HG03025 (cell line): Measurements from ENCODE around the gene MARK3.

Source experiments
- ATAC-seq: cut with Tn5 transposase; IDR thresholded peaks from one replicate; pipeline ENCODE4 v1.9.1; 2021; ENCODE audit warnings: mild to moderate bottlenecking, moderate library complexity; ENCODE audit not compliant: unreplicated experiment, low FRiP score

The MARK3 gene

DNA sequence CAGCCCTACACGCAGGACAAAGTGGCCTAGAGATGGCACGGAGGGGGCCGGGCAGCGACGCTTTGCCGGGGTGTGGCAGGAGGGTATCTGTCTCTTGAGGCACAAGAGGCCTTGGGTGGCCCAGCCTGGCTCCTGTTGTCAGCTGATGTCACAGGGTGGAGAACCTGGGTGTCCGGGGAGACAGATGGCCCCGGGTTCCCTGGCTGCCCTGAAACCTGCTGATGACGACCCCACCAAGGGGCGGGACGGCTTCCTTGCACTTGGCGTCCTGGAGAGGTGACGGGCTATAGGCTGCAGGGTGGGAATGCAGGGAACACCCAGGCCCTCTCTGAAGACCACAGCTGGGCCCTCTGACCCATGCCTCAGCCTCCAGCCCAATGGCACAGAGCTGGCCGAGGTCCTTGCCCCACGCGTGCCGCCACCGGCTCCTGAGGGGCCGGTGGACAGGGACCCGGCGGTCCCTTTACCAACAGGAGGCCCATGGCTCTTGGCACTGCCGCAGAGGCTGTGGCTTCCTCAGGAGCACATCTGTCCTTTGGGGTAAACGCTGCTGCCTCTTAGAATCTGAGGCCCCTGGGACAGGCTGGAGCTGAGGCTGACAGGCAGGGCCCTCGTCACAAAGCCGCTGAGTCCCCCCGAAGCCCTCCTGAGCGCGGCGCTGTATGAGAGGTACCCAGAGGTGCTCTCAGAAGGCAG, 160.2 kb downstream of the MARK3 start:
- ATAC-seq = no peak

DNA sequence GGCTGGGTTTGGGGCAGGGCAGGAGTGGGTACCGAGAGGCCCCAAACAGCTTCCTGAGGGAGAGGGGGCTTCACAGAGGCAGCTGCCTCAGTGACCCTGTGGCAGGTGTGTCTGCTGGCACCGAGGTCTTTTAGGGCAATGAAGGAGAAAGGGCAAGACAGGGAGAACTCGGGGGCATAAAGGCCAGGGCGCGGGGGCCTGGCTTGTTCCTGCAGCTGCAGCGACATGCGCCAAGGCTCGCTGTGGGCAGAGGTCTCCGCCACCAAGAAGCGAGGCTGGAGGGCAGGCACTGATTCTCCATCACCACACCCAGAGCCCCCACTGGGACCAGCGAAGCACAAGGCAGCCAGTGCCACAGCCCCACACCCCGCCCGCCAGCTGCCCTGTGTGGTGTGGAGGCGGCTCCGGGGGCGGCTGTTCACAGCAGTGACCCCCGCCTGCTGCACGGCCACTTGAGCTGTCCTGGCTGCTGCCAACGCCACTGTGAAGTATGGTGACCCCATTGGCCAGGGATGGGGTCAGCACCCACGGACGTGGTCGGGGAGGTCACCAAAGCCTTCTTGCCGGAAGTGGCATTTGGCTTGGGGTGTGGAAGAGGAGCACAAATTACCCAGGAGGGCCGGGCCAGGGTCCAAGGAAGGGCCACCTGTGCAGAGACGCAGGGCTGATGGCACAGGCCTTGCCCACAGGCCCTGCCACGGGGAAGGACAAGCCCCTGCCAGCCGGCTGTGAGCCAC, 160.9 kb downstream of the MARK3 start:
- ATAC-seq = no peak

DNA sequence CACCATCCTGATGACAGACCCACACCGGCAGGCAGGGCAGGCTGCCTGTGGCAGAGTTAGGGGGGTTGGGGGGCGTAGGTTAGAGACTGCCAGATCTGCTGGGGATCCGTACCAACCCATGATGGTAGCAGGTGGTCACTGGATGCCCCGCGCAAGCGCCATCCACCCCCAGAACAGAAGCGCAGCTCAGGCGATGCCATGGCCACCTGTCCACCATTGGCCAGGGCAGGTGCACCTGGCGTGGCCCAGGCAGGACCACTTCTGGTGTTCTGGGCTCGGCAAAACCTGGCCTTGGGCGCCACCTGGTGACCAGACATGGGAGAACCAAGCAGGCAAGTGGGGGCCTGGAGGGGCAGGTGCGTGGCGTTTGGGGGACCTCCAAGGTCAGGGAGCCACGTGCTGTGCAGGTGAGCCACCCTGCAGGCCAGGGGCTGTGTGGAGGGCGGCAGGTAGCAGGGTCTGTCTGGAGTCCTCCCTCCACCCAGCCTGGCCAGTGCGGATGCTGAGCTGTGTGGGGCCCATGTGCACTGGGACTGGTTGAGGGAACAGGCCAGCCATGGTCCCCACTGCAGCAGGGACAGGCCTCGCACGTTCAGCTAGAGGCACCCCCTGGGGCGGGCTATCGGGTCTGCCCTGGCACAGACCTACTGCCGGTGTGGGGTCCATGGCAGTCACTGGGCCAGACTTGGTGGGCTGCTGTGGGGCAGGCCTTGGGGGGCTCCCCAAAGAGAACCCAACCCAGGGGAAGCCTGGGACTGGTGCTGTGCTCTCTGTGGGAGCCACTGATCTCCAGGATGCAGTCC, 161.6 kb downstream of the MARK3 start:
- ATAC-seq = no peak

DNA sequence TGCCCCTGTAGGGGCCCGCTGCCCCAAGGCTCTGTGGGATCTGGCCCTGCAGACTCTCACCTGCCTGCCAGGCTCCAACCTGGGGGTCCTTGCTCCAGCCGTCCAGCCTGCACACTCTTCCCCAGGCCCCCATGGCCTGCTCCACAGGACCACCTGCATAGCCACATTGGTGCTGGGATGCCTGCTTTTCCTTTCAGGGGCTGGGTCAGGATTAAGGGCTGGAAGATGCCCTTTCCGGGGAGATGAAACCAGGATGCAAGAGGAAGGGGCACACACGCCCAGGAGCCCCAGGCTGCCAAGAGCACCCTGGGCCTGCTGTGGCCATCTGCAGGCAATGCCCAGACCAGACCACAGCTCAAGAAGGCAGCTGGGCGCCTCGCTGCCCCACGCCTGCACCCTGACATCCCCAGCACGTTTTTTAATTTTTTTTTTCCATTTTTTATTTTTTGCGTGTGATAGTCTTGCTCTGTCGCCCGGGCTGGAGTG, 162.3 kb downstream of the MARK3 start:
- ATAC-seq = no peak

DNA sequence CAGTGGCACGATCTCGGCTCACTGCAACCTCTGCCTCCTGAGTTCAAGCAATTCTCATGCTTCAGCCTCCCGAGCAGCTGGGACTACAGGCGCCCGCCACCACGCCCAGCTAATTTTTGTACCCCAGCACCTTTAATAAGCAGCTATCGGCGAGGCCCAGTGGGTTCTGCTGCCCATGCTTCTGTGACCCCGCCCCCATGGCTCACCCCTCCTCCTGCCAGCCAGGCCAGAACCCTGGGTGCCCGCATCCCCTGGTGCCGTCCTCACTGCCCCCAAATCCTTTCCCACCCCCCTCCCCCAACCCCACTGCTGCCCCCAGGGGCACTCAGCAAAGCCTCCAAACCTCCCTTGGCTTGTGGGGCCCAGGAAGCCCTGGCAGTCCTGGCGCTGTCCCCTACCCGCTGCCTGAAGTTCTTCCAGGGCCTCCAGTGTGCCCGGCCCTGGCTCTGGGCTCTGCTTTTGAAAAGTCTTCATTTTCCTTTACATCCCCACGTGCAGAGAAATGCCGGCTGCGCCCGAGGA, 162.8 kb downstream of the MARK3 start:
- ATAC-seq = no peak

DNA sequence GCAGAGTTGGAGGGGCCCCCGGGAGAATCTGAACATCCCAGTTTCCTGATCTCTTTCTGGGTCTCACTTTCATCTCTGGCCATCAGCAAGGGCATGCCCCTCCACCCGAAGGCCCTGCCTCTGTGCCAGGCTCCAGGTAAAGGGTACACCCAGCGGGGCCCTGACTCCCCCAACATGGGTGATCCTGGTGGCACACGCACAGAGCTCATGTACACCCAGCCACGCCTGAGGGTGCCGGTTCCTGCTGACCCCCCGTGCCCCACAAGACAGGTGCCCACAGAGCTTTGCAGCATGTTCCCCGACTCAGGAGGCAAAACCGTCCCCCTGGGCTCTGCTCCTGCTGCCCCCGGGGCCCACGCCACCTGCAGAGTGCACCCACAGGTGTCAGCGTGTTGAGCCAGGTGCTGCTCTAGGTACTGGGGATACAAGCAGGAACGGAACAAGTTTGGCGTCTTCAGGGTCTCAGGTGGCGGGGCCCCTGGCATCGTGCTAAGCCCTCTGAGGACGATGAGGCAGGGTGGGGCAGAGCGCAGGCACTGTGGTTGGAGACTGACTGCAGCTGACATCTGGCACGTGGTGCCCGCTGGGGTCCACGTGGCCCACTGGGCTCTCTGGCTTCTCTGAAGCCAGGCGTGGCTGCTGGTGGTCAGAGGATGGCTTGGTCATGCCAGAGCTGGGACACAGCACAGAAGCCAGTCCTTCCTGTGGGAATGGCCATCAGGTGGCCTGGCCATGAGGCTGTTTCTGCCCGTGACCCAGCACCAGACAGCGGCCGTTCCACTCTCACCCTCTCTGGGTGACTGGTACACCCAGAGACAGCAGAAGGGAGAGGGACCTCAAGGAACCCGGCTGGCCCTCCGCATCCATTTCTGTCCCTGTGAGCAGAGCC, 163.5 kb downstream of the MARK3 start:
- no peak for ATAC-seq

DNA sequence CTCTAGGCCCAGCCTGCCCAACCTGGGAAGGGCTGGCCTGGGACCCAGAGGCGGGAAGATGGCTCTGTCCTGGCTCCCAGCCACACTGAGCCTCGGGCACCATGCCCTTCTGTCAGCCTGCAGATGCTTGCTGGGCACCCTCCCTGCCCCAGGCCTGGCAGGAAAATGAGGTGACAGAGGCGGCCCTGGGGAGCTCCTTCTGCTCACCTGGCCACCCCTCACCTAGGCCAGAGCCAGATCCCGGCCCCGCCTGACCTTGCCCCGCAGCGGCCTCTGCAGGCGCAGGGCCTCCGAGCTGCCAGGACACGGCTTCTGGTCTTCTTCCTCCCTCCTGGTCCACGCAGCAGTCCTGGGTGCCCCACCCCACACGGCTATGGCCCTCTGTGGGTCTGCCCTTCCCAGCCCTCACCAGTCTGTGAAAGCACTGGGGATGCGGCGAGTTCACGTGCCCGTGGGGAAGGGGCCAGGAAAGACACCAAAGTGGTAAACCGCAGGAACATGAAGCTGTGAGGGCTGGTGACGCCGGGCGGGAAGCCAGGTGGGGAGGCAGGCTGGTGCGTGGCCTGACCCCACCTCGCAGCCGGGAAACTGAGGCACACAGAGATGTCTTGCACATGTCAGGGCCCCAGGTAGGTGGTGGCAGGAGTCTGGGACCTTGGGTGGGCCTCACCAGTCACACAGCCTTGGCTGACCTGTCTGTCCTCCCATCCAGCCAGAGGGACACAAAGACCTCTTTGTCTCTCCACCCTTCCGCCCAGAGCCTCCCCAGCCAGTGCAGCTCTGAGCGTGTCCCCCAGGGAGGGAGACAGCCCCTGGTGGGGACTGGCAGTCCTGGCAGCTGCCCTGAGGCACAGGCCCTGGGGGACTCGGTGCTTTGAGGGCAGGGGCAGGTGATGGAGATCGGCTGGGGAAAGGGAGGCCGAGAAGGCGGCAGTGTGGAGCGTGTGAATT, 164.4 kb downstream of the MARK3 start:
- no peak for ATAC-seq

DNA sequence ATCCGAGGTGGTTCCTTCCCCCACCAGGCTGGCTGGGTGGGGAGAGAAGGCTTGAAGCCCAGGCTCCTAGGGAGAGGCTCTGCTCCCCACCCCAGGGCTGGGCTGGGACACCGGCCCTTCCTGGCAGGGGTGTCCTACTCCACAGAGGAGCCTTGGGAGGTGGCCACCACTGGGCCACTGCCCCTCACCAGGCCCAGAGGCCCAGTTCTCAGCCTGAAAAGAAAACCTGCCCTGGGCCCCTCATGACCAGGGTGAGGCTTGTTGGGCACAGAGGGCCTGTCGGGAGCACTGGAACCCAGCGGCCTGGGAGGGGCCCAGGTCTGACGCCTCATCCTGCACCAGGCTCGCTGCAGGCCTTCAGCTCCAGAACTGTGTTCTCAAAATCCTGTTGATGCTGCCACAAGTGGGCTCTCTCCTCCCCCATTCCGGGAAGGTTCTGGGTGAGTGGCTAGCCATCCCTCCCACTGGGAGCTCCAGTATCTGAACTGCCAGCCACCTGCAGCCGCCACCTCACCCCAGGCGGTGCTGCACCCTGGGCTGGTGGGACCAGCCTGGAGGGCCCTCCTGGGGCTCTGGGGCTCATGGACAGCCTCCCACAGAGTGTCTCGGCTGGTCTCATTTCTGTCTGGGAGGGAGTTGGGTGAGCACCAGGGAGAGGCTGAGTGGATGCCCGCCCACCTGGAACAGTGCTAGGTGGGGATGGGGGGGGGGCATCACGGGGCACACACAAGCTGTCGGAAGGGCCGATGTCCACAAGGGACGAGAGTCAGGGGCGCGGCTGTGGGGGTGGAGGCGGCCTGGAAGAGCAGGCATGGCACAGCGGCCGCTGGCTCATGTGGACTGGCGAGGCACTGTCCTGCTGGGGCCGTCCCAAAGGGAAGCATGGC, 165.5 kb downstream of the MARK3 start:
- ATAC-seq = no peak

DNA sequence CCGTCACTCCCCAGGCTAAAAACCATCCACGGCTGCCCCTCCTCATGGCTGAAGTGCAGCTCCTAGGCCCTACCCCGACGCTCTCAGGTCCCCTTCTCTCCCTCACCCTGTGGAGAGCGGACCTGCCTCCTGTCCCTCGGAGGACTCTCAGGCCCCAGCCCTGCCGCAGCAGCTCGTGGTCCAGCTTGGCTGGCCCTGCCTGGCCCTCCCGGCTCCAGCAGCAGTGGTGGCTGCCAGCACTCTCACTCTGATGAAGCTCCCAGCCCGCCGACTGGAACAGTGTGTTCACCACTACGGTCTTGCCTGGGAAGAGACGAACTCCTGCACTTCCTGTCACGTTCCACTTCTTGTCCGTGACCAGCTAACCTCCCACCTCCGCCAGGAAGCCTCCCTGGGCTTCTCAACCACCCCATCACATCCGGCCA, 166.1 kb downstream of the MARK3 start:
- no peak for ATAC-seq

DNA sequence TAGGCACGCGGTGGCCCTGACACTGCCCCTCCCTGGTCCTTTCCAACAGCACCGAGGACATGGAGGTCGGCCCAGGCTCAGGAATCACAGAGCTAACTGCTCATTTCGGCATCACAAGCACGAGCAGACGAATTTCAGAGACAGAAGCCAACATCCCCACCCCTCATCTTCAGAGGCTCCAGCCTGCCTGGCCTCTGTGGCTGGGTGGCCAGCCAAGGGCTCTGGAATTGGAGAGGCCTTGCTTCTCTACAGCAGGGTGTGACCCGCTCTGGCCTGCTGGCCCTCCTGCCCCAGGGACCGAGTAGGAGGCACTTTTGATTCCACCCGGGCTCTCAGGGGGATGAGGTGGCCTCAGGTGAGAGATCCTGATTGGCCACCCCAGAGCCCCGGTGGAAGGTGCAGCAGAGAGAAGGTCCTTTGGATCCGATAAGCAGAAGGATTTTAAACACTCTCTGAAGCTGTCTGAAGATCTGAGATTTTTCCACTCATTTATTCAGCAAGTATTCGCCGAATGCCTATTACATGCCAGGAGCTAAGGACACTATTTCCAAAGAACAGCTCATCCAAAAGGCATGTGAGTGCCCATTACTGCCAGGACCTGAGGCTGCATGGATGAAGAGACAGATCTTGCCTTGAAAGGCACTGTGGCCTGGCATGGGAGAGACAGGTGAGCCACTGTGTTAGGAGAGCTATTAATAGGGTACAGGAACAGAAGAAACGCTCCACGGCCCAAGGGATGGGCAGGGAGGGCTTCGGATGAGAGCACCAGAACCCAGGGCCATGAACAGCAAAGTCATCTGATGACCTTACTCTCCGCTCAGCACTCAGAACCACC, 167.0 kb downstream of the MARK3 start:
- ATAC-seq = no peak

DNA sequence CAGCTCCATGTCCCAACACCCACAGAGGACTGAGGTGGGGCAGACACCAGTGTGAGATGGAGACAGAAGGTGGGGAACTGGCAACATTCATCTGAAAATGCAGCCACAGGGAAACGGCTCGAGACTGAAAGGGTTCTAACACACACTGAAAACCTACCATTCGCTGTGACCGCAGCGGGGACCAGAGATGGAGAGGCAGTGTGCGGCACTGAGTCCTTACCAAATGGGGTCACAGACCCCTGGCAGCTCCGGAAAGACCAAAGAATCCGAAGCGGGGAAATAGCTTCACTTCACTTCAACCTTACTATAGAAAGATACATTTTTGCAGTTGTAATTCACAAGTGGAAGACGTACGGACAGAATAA, 167.6 kb downstream of the MARK3 start:
- ATAC-seq = no peak
